Mononuclear cell (primary cell): ENCODE measurements around the gene PDGFRA. TPM values are rescaled to one million over a fixed set of nuclear protein-coding genes. Genes with fewer than 3 reads are reported as not detected.

ENCODE experiments used
- H3K27me3 ChIP-seq: 2 replicates; pipeline ENCODE4 v1.6.0; 2011; ENCODE audit warnings: low read length, control low read depth; ENCODE audit not compliant: insufficient read depth
- H3K4me1 ChIP-seq: 2 replicates; pipeline ENCODE4 v1.5.1; 2011; ENCODE audit warnings: mild to moderate bottlenecking, low read length, control low read depth; ENCODE audit not compliant: insufficient read depth
- H3K4me3 ChIP-seq: 2 replicates; pipeline ENCODE4 v1.5.1; 2011; ENCODE audit warnings: mild to moderate bottlenecking, low read length, moderate library complexity
- H3K9me3 ChIP-seq: 2 replicates; pipeline ENCODE4 v1.5.1; 2011; ENCODE audit warnings: low read depth, mild to moderate bottlenecking, control low read depth, low read length
- total RNA-seq: library from RNA; depleted of rRNA; stranded (reverse); fragments of >200 nt; gene quantifications from one replicate; pipeline ENCODE4 v1.2.3, GENCODE V29; 2012

PDGFRA gene
- total RNA-seq, 1 donor = 0.94 TPM

- Histone ChIP-seq H3K27me3 (no peaks in the 10 kb centered on the region), H3K4me1 (no peaks in the 10 kb centered on the region), H3K9me3 (no peaks in the 10 kb centered on the region), H3K4me3 (no peak overlapping the region)
These were observed 42.4 kb downstream of the PDGFRA start for GRCh38 chr4:54271464-54271863.

GRCh38 chr4:54272051-54272450 is 43.0 kb downstream of the PDGFRA start:
- Histone ChIP-seq H3K9me3 (no peaks in the 10 kb centered on the region), H3K27me3 (no peaks in the 10 kb centered on the region), H3K4me1 (no peaks in the 10 kb centered on the region), H3K4me3 (no peak overlapping the region)

- Histone ChIP-seq H3K9me3 (no peaks in the 10 kb centered on the region), H3K27me3 (no peaks in the 10 kb centered on the region), H3K4me1 (no peaks in the 10 kb centered on the region), H3K4me3 (no peak overlapping the region)
These were observed 45.2 kb downstream of the PDGFRA start for GRCh38 chr4:54274264-54274663.

- no peaks in the 10 kb centered on the region for H3K27me3 ChIP-seq
- no peaks in the 10 kb centered on the region for H3K4me1 ChIP-seq
- H3K9me3 ChIP-seq = no peaks in the 10 kb centered on the region
- no peak overlapping the region for H3K4me3 ChIP-seq
These were observed 45.9 kb downstream of the PDGFRA start for GRCh38 chr4:54274795-54275665.

DNA sequence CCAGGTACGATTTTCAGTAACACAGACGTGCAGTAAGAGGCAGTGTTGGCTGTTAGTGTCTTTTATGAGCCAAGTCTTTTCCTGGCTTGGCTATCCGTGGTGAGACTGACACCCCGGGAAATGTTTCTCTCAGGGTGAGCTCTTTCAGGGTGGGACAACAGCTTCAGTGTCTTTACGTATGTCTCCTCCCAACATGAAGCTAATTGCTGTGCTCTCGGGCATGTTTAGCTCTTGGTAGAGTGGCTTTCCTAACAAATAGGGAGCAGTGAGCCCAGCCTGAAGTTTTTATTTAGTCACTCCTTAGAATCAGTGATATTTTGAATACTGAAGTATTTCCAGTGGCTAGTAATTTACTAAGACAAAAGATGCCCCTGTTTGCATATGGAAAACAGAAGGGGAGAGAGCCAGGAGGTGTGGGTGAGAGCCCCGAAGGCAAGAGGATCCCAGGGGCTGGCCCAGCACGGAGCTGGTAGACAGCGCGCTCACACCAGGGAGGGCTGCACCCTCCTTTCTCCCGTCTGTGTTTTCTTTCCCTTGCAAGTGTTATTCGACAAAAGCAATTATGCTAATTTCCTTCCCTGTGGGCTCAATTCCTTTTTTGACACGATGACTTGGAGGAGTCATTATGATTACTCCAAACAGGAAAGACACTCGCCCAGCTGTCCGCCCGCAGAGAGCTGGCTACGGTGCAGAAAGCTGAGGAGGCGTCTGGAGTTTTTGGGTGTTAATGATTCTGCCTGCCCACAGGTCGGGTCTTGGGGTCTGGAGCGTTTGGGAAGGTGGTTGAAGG is 47.7 kb downstream of the PDGFRA start:
- Histone ChIP-seq H3K27me3 (no peaks in the 10 kb centered on the region), H3K9me3 (no peaks in the 10 kb centered on the region), H3K4me1 (no peaks in the 10 kb centered on the region), H3K4me3 (no peak overlapping the region)

DNA sequence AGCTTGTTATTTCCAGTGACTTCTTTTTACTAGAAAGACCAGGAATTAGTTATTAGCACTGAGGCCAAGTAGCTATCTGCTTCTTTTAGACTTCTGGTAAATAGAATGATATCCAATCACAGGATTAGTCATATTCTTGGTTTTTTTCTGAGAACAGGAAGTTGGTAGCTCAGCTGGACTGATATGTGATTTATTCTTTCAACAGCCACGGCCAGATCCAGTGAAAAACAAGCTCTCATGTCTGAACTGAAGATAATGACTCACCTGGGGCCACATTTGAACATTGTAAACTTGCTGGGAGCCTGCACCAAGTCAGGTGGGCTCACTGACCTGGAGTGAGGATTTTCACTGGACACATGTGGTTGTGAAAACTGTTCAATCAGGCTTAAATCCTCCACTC is 48.6 kb downstream of the PDGFRA start:
- H3K4me1 ChIP-seq = no peaks in the 10 kb centered on the region

GRCh38 chr4:54278216-54278615 is 49.1 kb downstream of the PDGFRA start:
- Histone ChIP-seq H3K4me3 (no peak overlapping the region), H3K4me1 (no peaks in the 10 kb centered on the region), H3K27me3 (no peaks in the 10 kb centered on the region), H3K9me3 (no peaks in the 10 kb centered on the region)

More for the DNA sequence above, 48.6 kb downstream of the PDGFRA start:
- H3K4me3 ChIP-seq = no peak overlapping the region
- H3K9me3 ChIP-seq = no peaks in the 10 kb centered on the region
- no peaks in the 10 kb centered on the region for H3K27me3 ChIP-seq

- Histone ChIP-seq H3K27me3 (no peaks in the 10 kb centered on the region), H3K4me3 (no peak overlapping the region), H3K4me1 (no peaks in the 10 kb centered on the region), H3K9me3 (no peaks in the 10 kb centered on the region)
These were observed 52.1 kb downstream of the PDGFRA start for GRCh38 chr4:54281054-54281766.

DNA sequence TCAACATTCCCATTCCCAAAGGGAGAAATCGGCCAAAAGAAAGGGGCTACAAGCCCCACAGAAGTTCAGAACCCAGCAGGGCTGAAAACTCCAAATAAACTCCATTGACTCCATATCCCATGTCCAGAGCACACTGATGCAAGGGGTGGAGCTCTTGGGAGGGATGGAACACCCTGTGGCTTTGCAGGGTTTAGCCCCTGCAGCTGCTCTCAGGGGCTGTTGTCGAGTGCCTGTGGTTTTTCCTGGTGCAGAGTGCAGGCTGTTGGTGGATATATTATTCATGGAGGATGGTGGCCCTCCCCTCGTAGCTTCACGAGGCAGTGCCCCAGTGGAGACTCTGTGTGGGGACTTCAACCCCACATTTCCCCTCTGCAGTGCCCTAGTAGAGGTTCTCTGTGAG is 53.7 kb downstream of the PDGFRA start:
- Histone ChIP-seq H3K4me1 (no peaks in the 10 kb centered on the region), H3K27me3 (no peaks in the 10 kb centered on the region), H3K9me3 (no peaks in the 10 kb centered on the region), H3K4me3 (no peak overlapping the region)

GRCh38 chr4:54289316-54289715 is 60.2 kb downstream of the PDGFRA start:
- no peak overlapping the region for H3K4me3 ChIP-seq
- H3K27me3 ChIP-seq = no peaks in the 10 kb centered on the region
- no peaks in the 10 kb centered on the region for H3K4me1 ChIP-seq
- H3K9me3 ChIP-seq = no peaks in the 10 kb centered on the region

DNA sequence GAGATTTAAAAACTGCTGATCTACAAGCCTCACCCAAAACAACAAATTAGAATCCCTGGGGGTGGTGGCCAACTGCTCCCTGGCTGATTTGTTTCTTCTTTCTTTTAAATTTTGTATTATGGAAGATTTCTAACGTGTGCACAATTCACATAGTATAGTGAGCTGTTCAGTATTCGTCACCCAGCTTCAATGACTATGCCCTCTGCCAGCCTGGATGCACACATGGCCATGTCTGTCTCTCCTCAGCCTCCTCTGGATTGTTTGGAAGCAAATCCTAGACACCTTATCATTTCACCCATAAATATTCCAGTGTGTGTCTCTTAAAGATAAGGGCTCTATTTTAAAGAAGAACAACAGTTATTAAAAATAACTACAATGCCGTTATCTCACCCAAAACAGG is 61.9 kb downstream of the PDGFRA start:
- no peaks in the 10 kb centered on the region for H3K27me3 ChIP-seq
- H3K9me3 ChIP-seq = no peaks in the 10 kb centered on the region
- H3K4me1 ChIP-seq = no peaks in the 10 kb centered on the region
- H3K4me3 ChIP-seq = no peak overlapping the region

- Histone ChIP-seq H3K4me1 (no peaks in the 10 kb centered on the region), H3K4me3 (no peak overlapping the region), H3K27me3 (no peaks in the 10 kb centered on the region), H3K9me3 (no peaks in the 10 kb centered on the region)
These were observed 67.6 kb downstream of the PDGFRA start for GRCh38 chr4:54296548-54297203.

DNA sequence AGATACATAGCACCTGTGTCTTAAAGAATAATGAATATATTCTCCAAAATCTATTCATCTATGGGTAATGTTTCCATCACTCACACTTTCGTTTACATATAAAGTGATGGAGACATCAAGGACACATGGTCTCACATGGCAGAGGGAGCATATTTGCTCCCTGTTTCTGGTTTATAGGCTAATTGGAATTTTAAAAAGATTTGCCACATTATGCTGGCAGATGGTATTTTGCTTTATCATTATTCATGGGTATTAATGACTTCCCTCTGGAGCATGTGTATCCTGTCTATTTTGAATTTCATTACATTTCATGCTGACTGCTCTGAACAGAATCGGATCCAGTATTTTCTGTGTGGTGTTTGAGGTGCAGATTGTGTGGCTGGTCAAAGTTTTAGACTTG is 79.0 kb downstream of the PDGFRA start:
- Histone ChIP-seq H3K27me3 (no peaks in the 10 kb centered on the region), H3K4me3 (no peak overlapping the region), H3K4me1 (no peaks in the 10 kb centered on the region), H3K9me3 (no peaks in the 10 kb centered on the region)

DNA sequence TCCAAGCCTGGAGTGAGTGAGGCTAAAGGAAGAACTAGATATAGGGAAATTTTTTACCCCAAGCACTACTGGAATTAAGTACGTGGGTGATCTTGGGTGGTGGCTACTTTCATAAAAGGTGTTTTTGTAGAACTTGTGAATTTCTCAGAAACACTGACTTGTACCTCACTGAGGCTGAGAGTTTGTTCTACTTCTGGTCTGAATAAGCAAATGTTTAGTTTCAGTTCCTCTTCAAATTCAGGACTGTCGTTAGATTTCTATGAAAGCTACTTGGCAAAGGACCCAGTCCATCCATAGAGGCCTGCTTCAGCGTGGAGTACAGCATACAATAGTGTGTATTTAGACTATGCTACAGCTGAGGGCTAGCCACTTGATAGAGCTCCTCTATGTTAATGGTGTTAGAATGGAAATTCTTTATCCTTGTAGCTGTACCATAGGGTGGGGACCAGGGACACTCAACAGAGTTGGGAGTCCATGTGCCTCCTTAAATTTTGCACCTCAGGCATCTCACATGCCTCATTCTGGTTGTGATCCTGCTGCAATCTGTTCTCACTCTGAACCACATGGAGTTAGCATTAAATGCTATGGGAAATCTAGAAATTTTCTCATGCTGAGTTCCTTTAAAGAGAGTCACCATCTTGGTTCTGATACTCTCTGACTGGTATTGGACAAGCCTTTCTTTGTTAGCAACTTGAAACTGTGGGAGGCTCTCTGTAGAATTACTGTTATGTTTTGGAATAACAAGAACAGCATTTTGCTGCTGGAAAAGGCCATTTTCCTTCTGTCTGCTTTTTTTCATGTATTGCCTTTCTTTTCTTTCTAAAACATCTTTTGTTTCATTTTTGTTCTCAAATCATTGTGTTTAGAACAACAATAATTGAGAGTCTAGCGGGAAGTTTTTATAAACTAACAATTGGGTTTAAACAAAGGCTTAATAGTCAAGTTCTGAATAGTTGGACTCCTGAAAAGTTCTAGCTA is 86.8 kb downstream of the PDGFRA start:
- H3K9me3 ChIP-seq = no peaks in the 10 kb centered on the region
- H3K4me3 ChIP-seq = no peak overlapping the region
- H3K27me3 ChIP-seq = no peaks in the 10 kb centered on the region
- H3K4me1 ChIP-seq = peaks cover 13% of the 10 kb centered on the region
